ENCODE data around the gene YJEFN3.
A peak's percentile ranks its signal among the peaks of the same experiment; 100 is the strongest.

The YJEFN3 gene

GRCh38 chr19:19487077-19487949 lies 41.4 kb upstream of the YJEFN3 start:
- Histone ChIP-seq H4K20me1 (ENCODE audit: insufficient read depth, low read length) (peaks cover 20% of the 10 kb centered on the region), H3K79me2 (ENCODE audit: low read length) (peaks cover 75% of the 10 kb centered on the region), H3K36me3 (replicated peaks; ENCODE audit: low read depth, low read length) (peaks cover 4% of the 10 kb centered on the region), H3K27me3 (ENCODE audit: low read depth, low read length) (no peaks in the 10 kb centered on the region), H3K4me1 (ENCODE audit: low read length) (peaks cover 42% of the 10 kb centered on the region), H3K9me3 (ENCODE audit: insufficient read depth, low read length) (no peaks in the 10 kb centered on the region), H2AFZ (ENCODE audit: low read depth, low read length) (no peak overlapping the region), H3K4me3 (ENCODE audit: low read length) (no peak overlapping the region), H3K9ac (ENCODE audit: low read length) (no peak overlapping the region), H3K4me2 (ENCODE audit: low read length) (no peak overlapping the region), H3K27ac (ENCODE audit: low read length) (no peak overlapping the region)
- TF ChIP-seq EZH2phosphoT487 (IDR thresholded peaks at IDR 0.05; ENCODE audit: low read depth): no peak
- TF ChIP-seq, protein P1, sequence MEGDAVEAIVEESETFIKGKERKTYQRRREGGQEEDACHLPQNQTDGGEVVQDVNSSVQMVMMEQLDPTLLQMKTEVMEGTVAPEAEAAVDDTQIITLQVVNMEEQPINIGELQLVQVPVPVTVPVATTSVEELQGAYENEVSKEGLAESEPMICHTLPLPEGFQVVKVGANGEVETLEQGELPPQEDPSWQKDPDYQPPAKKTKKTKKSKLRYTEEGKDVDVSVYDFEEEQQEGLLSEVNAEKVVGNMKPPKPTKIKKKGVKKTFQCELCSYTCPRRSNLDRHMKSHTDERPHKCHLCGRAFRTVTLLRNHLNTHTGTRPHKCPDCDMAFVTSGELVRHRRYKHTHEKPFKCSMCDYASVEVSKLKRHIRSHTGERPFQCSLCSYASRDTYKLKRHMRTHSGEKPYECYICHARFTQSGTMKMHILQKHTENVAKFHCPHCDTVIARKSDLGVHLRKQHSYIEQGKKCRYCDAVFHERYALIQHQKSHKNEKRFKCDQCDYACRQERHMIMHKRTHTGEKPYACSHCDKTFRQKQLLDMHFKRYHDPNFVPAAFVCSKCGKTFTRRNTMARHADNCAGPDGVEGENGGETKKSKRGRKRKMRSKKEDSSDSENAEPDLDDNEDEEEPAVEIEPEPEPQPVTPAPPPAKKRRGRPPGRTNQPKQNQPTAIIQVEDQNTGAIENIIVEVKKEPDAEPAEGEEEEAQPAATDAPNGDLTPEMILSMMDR (IDR thresholded peaks at IDR 0.05; ENCODE audit: low read depth, low read length): no peak

DNA sequence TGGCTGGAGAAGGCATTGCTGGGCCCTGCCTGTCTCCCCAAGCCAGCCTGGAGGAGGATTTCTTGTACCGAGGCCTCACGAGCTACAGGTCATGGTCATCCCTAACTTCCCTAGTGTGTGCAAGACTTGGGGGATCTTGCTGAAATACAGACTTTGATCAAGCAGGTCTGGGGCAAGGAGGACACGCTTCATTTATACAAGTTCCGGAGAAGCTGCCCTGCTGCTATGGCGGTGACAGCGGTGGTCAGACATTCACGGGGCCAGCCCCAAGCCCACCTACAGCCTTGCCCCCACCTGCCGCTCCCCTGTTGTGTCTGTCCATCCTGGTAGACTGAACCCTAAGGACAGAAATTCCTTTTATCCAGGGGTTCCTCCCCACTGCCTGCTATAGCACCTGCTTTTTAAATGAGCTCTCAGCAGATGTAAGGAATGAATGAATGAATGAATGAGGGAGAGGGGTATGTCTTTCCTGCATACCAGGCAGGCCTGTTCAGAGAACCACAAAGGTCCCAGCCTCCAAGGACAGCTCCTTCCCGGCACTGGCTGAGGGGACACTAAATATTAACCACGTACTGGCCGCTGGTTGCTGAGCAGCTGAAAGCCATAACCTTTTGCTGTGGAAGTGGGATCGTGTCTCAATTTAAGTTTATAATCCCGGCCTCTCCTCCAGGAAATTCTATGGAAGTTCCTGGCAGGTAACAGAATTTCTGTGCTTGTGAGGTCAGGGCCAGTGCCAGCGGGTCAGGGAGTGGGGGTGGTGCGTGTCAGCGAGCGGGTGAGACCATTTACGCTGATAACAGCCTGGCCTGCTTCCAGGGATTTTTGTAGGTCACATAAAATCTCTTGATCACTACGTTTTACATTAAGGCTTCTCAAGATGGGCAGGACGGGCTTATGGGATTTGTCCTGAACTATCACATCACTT lies 40.5 kb upstream of the YJEFN3 start:
- Histone ChIP-seq H3K36me3 (replicated peaks; ENCODE audit: low read depth, low read length) (peaks cover 8% of the 10 kb centered on the region), H3K79me2 (ENCODE audit: low read length) (peaks cover 66% of the 10 kb centered on the region), H3K4me3 (ENCODE audit: low read length) (no peak overlapping the region)

GRCh38 chr19:19488875-19489690 lies 39.6 kb upstream of the YJEFN3 start:
- H3K4me1 ChIP-seq (ENCODE audit: low read length): peaks cover 29% of the 10 kb centered on the region
- H3K79me2 ChIP-seq (ENCODE audit: low read length): peaks cover 64% of the 10 kb centered on the region
- H3K9ac ChIP-seq (ENCODE audit: low read length): no peak overlapping the region
- TF ChIP-seq, protein P1 (IDR thresholded peaks at IDR 0.05; ENCODE audit: low read depth, low read length): no peak
- TF ChIP-seq EZH2phosphoT487 (IDR thresholded peaks at IDR 0.05; ENCODE audit: low read depth): no peak
- peaks cover 14% of the 10 kb centered on the region for H4K20me1 ChIP-seq (ENCODE audit: insufficient read depth, low read length)
- H3K27me3 ChIP-seq (ENCODE audit: low read depth, low read length): no peaks in the 10 kb centered on the region
- H3K27ac ChIP-seq (ENCODE audit: low read length): peak overlapping the region; percentile 31
- H3K9me3 ChIP-seq (ENCODE audit: insufficient read depth, low read length): no peaks in the 10 kb centered on the region
- no peak overlapping the region for H2AFZ ChIP-seq (ENCODE audit: low read depth, low read length)
- H3K36me3 ChIP-seq (replicated peaks; ENCODE audit: low read depth, low read length): peaks cover 12% of the 10 kb centered on the region
- H3K4me3 ChIP-seq (ENCODE audit: low read length): no peak overlapping the region
- H3K4me2 ChIP-seq (ENCODE audit: low read length): peak overlapping the region; percentile 21

More for the DNA sequence above, 40.5 kb upstream of the YJEFN3 start:
- no peaks in the 10 kb centered on the region for H3K27me3 ChIP-seq (ENCODE audit: low read depth, low read length)
- H3K9ac ChIP-seq (ENCODE audit: low read length): no peak overlapping the region
- no peaks in the 10 kb centered on the region for H3K9me3 ChIP-seq (ENCODE audit: insufficient read depth, low read length)
- peaks cover 33% of the 10 kb centered on the region for H3K4me1 ChIP-seq (ENCODE audit: low read length)
- no peak overlapping the region for H2AFZ ChIP-seq (ENCODE audit: low read depth, low read length)
- H3K4me2 ChIP-seq (ENCODE audit: low read length): peak overlapping the region; percentile 21; the same call in 1 of the 2 replicates
- peaks cover 14% of the 10 kb centered on the region for H4K20me1 ChIP-seq (ENCODE audit: insufficient read depth, low read length)
- TF ChIP-seq EZH2phosphoT487 (IDR thresholded peaks at IDR 0.05; ENCODE audit: low read depth): no peak
- TF ChIP-seq, protein P1 (IDR thresholded peaks at IDR 0.05; ENCODE audit: low read depth, low read length): no peak
- H3K27ac ChIP-seq (ENCODE audit: low read length): no peak overlapping the region
